SK-MEL-5 (cell line): Measurements from ENCODE around the gene RANBP10. TPM values are rescaled to one million over a fixed set of nuclear protein-coding genes. Genes with fewer than 3 reads are reported as not detected.
"Not testable (repeated sequence)": the region's sequence is repeated elsewhere in the genome, so short reads cannot be mapped to it uniquely, and the experiment has no call there.

ENCODE experiments used
- DNase-seq: peaks from one replicate; pipeline ENCODE4 v3.0.0-alpha.2; 2016; ENCODE audit warnings: low read depth, low spot score
- in situ Hi-C: cut with HindIII; loops from 2 replicates; pipeline ENCODE4 v1.10.0; 2016; ENCODE audit warnings: low sequenced_read_pairs, high pct_unique_total_duplicates, low pct_unique_long_range_greater_than_20kb
- total RNA-seq: library from RNA; depleted of rRNA; stranded (reverse); fragments of >200 nt; shearing (Covaris generic); gene quantifications from 2 replicates; pipeline ENCODE4 v1.2.3, GENCODE V29; 2014

RANBP10 gene
- total RNA-seq, 1 experiment from 2014 or later, result 7.4 TPM

DNA sequence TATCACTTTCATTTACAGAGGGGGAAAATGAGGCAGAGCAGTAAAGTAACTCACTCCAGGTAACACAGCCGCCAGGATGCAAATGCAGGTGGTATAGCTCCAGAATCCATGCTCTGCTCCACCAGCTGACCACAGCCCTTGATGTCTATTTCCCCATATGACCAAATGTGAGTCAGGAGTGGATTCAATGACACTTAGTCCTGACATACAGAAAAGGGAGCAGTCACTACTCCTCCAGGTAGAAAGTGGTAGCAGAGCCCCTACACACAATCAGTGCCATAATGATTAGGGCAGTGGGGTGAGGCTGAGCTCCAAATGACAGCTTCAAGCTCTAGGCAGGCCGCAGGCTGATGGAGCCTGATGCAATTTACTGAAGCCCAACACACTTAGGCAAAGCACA, 44.0 kb downstream of the RANBP10 start:
- DNase-seq, result no peak
- in situ Hi-C loops, result no loop called here

DNA sequence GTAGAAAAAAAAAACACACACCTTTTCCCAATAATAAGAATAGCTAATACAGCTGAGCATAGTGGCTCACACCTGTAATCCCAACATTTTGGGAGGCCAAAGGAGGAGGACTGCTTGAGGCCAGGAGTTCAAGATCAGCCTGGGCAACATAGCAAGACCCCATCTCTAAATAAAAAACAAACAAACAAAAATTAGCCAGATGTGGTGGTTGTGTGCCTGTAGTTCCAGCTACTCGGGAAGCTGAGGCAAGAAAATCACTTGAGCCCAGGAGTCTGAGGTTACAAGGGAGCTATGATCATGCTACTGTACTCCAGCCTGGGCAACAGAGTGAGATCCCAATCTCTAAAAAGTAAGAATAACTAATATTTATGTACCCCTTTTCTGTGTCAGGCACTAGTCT, 44.4 kb downstream of the RANBP10 start:
- in situ Hi-C loops, result no loop called here
- DNase-seq, result no peak

DNA sequence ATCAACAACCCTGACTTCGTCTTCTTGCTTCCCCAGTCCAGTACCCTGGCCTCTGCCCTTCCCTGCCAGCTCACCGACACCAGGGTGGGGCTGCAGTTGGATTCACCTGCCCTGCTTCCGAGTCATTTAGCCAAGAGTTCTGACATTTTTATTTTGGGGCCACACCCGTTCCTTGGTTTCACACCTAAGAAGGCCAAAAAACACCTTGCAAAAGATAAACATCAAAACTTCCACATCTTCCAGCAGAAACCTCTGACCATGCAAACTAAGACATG, 45.5 kb downstream of the RANBP10 start:
- in situ Hi-C loops, result no loop called here
- no peak for DNase-seq

DNA sequence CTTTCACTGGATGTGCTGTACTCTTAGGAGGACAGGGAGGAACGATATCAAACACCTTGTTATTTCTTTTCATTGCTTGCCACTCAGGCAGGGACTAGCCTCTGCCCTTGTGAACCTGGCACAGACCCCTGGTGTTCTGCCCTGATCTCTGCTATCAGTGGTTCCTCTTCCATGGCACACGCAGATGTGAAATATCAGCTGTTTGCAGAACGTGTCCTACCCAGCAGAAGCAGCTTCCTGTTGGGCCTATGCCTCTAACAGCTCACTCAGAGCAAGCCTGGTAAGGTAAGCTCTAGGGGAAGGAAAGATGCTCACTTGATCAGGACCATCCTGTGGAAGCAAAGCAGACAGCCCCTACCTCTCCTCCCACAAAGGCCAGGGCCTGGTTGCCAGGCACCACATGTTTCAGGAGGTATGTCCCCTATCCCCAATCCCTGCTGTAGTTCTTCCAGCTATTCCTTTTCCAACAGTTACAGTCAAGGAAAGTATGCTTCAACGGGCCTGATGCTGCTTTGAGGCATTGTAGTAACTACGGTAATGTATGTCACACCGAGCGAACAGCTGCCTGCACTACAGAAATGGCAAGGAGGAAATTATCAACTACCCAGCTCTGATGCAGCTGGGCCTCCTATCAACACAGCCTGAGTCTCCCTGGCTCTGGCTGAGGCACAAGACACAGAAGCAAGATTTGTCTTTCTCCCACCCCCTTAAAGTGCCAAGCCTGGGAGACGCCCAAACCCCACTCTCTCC, 46.0 kb downstream of the RANBP10 start:
- in situ Hi-C loops, result no loop called here

DNA sequence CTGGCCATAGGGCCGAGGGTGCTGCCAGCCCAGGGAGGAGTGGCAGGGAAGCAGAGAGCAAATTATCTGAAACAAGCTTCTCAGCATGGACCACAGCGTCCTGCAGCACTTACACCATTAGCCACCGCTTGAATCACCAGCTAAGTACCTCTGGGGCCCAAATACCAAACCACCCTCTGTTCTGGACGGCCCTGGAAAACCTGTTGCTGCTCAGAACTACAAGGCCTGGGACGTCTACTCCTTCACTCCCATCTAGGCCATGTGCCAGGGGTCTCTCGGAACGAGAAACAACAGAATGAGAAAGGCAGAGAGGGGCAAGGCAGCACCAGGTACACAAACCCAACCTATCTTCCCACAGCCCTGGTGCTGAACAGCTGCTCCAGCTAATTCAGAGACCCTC, 47.4 kb downstream of the RANBP10 start:
- in situ Hi-C loops, result no loop called here
- no peak for DNase-seq

More for the DNA sequence above, 46.0 kb downstream of the RANBP10 start:
- DNase-seq, result no peak

- in situ Hi-C loops, result no loop called here
- DNase-seq, result no peak
Observed at GRCh38 chr16:67758006-67758405, 48.4 kb downstream of the RANBP10 start.

GRCh38 chr16:67752641-67753040, 53.7 kb downstream of the RANBP10 start:
- DNase-seq, result no peak
- in situ Hi-C loops, result no loop called here

- in situ Hi-C loops, DNase-seq: not testable (repeated sequence)
Observed at GRCh38 chr16:67751331-67751730, 55.0 kb downstream of the RANBP10 start.

DNA sequence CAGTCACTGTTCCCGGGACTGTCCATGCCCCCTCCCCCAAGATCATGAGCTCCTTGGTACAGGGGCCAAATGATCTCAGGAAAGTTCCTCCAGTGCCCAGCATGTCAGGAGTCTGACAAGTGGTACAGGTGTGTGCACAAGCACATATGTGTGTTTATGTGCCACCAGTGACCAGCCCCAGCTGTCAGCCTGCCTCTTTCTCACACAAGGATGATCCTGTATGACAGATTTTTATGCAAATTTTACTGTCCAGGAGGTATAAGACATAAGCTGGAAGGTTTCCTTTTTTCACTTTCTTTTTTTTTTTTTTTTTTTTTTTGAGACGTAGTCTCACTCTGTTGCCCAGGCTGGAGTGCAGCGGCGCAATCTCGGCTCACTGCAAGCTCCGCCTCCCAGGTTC, 55.9 kb downstream of the RANBP10 start:
- DNase-seq, result no peak
- in situ Hi-C loops, result no loop called here

DNA sequence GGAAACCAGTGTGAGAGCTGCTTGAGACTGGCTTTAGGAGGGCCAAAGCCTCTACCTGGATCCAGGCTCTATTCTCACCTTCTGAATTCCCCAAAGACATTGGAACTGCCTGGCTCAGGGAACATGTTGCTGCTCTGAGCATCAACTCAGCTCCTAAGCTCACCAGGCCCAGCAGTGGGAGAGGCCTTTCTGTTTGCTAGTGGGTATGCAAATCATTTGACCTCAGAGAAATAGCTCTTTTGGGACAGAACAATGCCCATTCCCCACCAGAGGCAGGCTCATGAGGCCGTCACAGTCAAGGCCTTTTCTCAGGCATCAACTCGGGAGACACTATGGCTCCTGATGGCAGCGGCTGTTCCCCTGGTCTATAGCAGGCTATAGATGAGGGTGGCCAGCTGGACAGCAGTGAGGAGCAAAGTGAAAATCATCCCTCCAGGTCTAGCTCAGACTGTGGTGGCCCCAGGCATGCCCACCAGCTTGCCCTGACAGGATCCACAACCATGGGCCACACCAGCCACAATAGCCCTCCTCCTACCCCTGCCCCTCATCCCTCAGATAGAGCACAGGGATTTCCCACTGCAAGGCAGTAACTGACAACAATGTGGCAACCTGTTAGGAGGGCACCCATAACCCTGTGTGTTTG, 56.8 kb downstream of the RANBP10 start:
- no peak for DNase-seq
- in situ Hi-C loops, result no loop called here

DNA sequence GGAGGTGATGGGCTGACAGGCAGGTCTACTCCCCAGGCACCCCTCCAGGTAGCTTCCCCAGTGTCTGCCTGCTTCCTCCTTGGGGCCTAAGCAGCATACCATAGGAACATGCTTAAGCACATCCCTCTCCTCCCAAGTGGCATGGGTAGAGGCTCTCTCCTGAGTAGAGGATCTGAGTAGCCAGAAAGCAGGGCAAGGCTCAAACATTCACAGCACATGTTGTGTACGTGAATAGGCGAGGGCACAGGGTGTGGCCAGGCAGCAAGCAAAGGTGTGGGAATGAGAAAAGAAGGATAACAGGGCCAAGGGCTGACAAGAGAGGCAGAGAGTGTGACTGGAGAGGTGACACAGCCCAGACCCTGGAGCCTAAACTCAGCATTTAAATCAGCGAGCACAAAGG, 57.5 kb downstream of the RANBP10 start:
- no peak for DNase-seq
- in situ Hi-C loops, result no loop called here

GRCh38 chr16:67746846-67747245, 59.5 kb downstream of the RANBP10 start:
- in situ Hi-C loops, result no loop called here
- DNase-seq, result no peak

DNA sequence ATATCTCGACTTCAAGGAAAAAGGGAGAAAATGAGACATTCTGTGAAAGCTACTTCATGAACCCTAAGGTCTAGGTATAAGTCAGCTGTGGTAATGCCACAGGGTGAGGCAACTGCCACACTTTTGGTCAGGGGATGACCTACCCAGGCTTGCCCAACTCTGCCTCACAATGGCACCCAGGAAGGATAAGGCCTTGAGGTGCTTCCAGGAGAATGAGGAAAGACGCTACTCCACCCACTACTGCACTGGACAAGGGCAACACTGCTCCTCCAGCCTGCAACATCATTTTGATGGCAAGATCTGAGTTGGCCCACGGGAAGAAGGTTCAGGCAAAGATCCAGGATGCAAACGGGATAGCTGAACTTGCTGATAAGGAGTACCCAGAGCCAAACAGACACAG, 65.2 kb downstream of the RANBP10 start:
- no peak for DNase-seq
- in situ Hi-C loops, result no loop called here

GRCh38 chr16:67740391-67740790, 66.0 kb downstream of the RANBP10 start:
- DNase-seq, result no peak
- in situ Hi-C loops, result no loop called here

GRCh38 chr16:67736858-67737257, 69.5 kb downstream of the RANBP10 start:
- no peak for DNase-seq
- in situ Hi-C loops, result no loop called here

DNA sequence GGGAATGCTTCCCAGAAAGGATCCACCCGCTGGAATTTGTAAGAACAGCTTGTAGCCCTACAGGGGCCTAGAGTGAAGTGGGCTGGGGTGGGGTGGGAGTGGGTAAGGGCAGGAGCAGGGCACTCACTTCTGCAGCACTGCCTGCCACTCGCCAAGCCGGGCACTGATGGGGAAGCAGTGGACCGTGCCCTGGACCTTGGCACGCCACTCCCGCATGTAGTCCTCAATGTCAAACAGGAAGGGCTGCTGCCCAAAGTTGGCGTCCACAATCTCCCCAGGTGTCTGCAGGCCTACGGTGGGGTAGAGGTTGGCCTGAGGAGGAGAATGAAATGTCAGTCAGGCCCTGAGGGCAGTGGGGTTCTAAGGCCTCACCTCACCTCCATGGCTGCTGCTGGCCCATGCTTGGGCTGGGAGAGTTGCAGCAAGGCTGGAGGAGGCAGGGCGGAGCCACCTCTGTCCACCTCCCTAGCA, 71.6 kb downstream of the RANBP10 start:
- DNase-seq, result no peak
- in situ Hi-C loops, result no loop called here

GRCh38 chr16:67733734-67734470, 72.5 kb downstream of the RANBP10 start:
- in situ Hi-C loops, result no loop called here
- DNase-seq, result no peak

DNA sequence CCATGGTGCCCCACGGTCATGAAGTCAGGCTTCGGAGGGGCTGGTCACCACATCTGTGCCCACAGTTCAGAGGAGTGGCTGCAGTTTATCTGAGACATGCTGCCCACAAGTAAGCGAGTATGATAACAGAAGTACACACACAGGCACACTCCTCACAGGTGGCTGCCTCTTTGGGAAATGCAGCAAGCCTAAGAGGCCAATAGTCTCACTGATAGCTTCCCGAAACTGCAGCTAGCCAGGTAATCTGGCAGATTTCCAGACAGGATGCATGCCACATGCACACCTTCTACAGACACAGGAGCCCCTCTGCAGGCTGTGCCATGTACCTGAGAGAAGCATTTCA, 74.6 kb downstream of the RANBP10 start:
- in situ Hi-C loops, result no loop called here
- DNase-seq, result no peak
